DMS79 (cell line): ENCODE results near the gene MED28.

ENCODE experiments used
- DNase-seq: peaks from one replicate; lab custom pipeline; 2025; lab: John Stamatoyannopoulos, UW

The MED28 gene

GRCh38 chr4:17667253-17667652 lies 52.8 kb downstream of the MED28 start:
- no peak for DNase-seq

- DNase-seq, result peak; percentile 86
These were observed 53.3 kb downstream of the MED28 start for GRCh38 chr4:17667653-17668201.

- DNase-seq, result no peak
These were observed 56.0 kb downstream of the MED28 start for GRCh38 chr4:17670423-17670822.

- no peak for DNase-seq
These were observed 66.3 kb downstream of the MED28 start for GRCh38 chr4:17680559-17681280.

GRCh38 chr4:17681281-17682221 lies 67.1 kb downstream of the MED28 start:
- DNase-seq, result no peak

GRCh38 chr4:17682222-17682566 lies 67.8 kb downstream of the MED28 start:
- DNase-seq, result no peak
